Measurements from ENCODE around the gene CNTN4. TPM values are rescaled to one million over a fixed set of nuclear protein-coding genes. Genes with fewer than 3 reads are reported as not detected.

CNTN4 gene
- total RNA-seq, 1 experiment from 2014 or later = not detected

DNA sequence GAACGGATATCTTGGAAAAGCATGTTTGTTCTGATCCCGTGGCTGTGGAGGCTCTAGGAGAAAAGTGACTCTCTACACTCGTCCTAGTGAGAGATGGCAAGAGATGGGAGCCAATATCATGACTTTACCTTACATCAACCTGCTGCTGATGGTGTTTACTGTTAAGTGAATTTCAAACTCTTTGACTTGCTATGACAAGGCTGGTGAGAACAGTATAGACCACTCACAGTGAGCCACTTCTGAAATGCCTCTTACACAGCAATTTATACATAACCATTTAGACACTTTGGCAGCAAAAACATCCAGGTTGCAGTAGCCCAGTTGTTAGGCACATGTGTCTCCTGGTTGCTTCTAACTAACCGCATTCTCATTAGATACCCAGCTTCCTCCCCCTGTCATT, 968.2 kb downstream of the CNTN4 start:
- no peak for DNase-seq (ENCODE audit: low spot score)
- TF ChIP-seq FOXP1 (CRISPR knock-in tag; IDR thresholded peaks at IDR 0.05; ENCODE audit: borderline replicate concordance) (no peak), ZNF263 (CRISPR knock-in tag; IDR thresholded peaks at IDR 0.05; ENCODE audit: low read depth) (no peak), ESRRA (CRISPR knock-in tag; IDR thresholded peaks at IDR 0.05; ENCODE audit: borderline replicate concordance) (no peak), TEAD4 (CRISPR knock-in tag; IDR thresholded peaks at IDR 0.05) (no peak), NR2C2 (CRISPR knock-in tag; IDR thresholded peaks at IDR 0.05) (no peak)
- no peak for ATAC-seq
- Mint-ChIP-seq H3K36me3 (peaks cover 44% of the 10 kb centered on the region), H3K27me3 (ENCODE audit: low read depth) (peaks cover 2% of the 10 kb centered on the region; the same call in 1 of the 2 replicates), H3K27ac (no peak overlapping the region), H3K4me1 (peaks cover 3% of the 10 kb centered on the region; the same call in 1 of the 2 replicates), H3K4me3 (no peak overlapping the region), H3K9me3 (peaks cover 58% of the 10 kb centered on the region)
- ChIA-PET CTCF (no interaction called here), POLR2A (no interaction called here)

DNA sequence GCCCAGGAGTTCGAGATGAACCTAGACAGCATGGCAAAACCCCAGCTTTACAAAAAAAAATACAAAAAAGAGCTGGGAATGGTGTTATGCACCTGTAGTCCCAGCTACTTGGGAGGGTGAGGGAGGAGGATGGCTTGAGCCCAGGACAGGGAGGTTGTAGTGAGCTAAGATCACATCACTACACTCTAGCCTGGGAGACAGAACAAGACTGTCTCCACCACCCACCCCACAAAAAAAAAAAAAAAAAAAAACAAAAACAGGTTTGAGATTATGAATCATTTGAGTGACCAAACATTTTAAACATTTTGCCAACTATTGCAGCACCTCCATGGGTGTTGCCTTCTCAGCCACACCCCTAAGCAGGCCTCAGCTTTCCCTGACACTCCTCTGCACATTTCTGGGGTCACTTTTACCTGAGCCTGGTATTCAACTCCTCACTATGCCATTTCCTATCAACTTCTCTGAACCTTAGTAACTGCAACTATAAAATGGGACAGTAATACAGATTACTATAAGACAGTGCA, 969.8 kb downstream of the CNTN4 start:
- H3K27me3 Mint-ChIP-seq (ENCODE audit: low read depth) = peaks cover 2% of the 10 kb centered on the region
- TF ChIP-seq FOXJ3 (CRISPR knock-in tag; IDR thresholded peaks at IDR 0.05; ENCODE audit: borderline replicate concordance) (no peak), SMAD3 (CRISPR knock-in tag; IDR thresholded peaks at IDR 0.05; ENCODE audit: borderline replicate concordance) (no peak)
- TF ChIP-seq, protein P1, sequence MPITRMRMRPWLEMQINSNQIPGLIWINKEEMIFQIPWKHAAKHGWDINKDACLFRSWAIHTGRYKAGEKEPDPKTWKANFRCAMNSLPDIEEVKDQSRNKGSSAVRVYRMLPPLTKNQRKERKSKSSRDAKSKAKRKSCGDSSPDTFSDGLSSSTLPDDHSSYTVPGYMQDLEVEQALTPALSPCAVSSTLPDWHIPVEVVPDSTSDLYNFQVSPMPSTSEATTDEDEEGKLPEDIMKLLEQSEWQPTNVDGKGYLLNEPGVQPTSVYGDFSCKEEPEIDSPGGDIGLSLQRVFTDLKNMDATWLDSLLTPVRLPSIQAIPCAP (CRISPR knock-in tag; IDR thresholded peaks at IDR 0.05) = no peak
- TF ChIP-seq, protein P2, sequence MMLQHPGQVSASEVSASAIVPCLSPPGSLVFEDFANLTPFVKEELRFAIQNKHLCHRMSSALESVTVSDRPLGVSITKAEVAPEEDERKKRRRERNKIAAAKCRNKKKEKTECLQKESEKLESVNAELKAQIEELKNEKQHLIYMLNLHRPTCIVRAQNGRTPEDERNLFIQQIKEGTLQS (CRISPR knock-in tag; conservative IDR thresholded peaks at IDR 0.05) = no peak
- TF ChIP-seq, protein P3, sequence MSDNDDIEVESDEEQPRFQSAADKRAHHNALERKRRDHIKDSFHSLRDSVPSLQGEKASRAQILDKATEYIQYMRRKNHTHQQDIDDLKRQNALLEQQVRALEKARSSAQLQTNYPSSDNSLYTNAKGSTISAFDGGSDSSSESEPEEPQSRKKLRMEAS (CRISPR knock-in tag; IDR thresholded peaks at IDR 0.05) = no peak
- H3K36me3 Mint-ChIP-seq = peaks cover 35% of the 10 kb centered on the region
- ChIA-PET POLR2A (no interaction called here), CTCF (no interaction called here)
- no peak for ATAC-seq
- no peak for DNase-seq (ENCODE audit: low spot score)
- H3K9me3 Mint-ChIP-seq = peaks cover 57% of the 10 kb centered on the region
- no peak overlapping the region for H3K4me3 Mint-ChIP-seq
- no peaks in the 10 kb centered on the region for H3K4me1 Mint-ChIP-seq
- H3K27ac Mint-ChIP-seq = no peak overlapping the region

DNA sequence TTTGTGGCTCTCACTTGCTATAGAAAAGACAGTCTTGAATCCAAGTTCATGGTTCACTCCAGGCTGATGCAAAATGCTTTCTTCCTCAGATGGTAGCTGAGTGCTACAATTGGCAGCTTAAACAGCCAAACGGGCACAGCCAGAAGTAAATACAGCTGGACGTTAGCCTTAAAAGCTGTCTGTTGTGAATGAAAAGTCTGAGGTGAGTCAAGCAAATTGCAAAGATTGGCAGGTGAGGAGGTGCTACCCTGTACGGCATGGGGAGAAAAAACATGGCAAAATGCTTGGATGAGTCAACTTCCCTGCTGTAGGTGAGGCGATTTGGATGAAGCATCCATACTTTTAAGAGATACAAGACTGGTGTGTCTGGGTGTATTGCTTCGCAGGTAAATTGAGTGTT, 971.1 kb downstream of the CNTN4 start:
- POLR2A ChIA-PET = no interaction called here

More for the DNA sequence above, 971.1 kb downstream of the CNTN4 start:
- Mint-ChIP-seq H3K9me3 (peaks cover 60% of the 10 kb centered on the region), H3K4me3 (no peak overlapping the region), H3K27ac (no peak overlapping the region), H3K27me3 (ENCODE audit: low read depth) (peaks cover 2% of the 10 kb centered on the region), H3K4me1 (no peaks in the 10 kb centered on the region), H3K36me3 (peaks cover 38% of the 10 kb centered on the region)
- DNase-seq (ENCODE audit: low spot score) (no peak), ATAC-seq (no peak)
- TF ChIP-seq, protein P4, sequence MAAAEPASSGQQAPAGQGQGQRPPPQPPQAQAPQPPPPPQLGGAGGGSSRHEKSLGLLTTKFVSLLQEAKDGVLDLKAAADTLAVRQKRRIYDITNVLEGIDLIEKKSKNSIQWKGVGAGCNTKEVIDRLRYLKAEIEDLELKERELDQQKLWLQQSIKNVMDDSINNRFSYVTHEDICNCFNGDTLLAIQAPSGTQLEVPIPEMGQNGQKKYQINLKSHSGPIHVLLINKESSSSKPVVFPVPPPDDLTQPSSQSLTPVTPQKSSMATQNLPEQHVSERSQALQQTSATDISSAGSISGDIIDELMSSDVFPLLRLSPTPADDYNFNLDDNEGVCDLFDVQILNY (CRISPR knock-in tag; IDR thresholded peaks at IDR 0.05) = no peak
- TF ChIP-seq NFYB (CRISPR knock-in tag; conservative IDR thresholded peaks at IDR 0.05; ENCODE audit: low read depth) (no peak), ETV6 (CRISPR knock-in tag; IDR thresholded peaks at IDR 0.05) (no peak), TEAD4 (CRISPR knock-in tag; IDR thresholded peaks at IDR 0.05) (no peak), NFE2L1 (CRISPR knock-in tag; IDR thresholded peaks at IDR 0.05) (no peak), ZNF121 (CRISPR knock-in tag; IDR thresholded peaks at IDR 0.05) (no peak), GRHL2 (CRISPR knock-in tag; IDR thresholded peaks at IDR 0.05; ENCODE audit: insufficient replicate concordance, severe bottlenecking) (no peak), SOX15 (CRISPR knock-in tag; IDR thresholded peaks at IDR 0.05) (no peak), KAT7 (CRISPR knock-in tag; IDR thresholded peaks at IDR 0.05; ENCODE audit: borderline replicate concordance) (no peak), FOXJ3 (CRISPR knock-in tag; IDR thresholded peaks at IDR 0.05; ENCODE audit: borderline replicate concordance) (no peak), JAZF1 (CRISPR knock-in tag; IDR thresholded peaks at IDR 0.05) (no peak), FOXP1 (CRISPR knock-in tag; IDR thresholded peaks at IDR 0.05; ENCODE audit: borderline replicate concordance) (no peak), CREM (CRISPR knock-in tag; IDR thresholded peaks at IDR 0.05) (no peak), ZNF232 (CRISPR knock-in tag; IDR thresholded peaks at IDR 0.05) (no peak), NR2C2 (CRISPR knock-in tag; IDR thresholded peaks at IDR 0.05) (no peak)
- TF ChIP-seq, protein P5, sequence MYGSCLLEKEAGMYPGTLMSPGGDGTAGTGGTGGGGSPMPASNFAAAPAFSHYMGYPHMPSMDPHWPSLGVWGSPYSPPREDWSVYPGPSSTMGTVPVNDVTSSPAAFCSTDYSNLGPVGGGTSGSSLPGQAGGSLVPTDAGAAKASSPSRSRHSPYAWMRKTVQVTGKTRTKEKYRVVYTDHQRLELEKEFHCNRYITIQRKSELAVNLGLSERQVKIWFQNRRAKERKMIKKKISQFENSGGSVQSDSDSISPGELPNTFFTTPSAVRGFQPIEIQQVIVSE (CRISPR knock-in tag; IDR thresholded peaks at IDR 0.05; ENCODE audit: borderline replicate concordance) = no peak
- TF ChIP-seq, protein P3 (CRISPR knock-in tag; IDR thresholded peaks at IDR 0.05) = no peak
- TF ChIP-seq, protein P6, sequence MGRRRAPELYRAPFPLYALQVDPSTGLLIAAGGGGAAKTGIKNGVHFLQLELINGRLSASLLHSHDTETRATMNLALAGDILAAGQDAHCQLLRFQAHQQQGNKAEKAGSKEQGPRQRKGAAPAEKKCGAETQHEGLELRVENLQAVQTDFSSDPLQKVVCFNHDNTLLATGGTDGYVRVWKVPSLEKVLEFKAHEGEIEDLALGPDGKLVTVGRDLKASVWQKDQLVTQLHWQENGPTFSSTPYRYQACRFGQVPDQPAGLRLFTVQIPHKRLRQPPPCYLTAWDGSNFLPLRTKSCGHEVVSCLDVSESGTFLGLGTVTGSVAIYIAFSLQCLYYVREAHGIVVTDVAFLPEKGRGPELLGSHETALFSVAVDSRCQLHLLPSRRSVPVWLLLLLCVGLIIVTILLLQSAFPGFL (CRISPR knock-in tag; IDR thresholded peaks at IDR 0.05; ENCODE audit: borderline replicate concordance) = no peak
- TF ChIP-seq, protein P7, sequence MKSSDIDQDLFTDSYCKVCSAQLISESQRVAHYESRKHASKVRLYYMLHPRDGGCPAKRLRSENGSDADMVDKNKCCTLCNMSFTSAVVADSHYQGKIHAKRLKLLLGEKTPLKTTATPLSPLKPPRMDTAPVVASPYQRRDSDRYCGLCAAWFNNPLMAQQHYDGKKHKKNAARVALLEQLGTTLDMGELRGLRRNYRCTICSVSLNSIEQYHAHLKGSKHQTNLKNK (CRISPR knock-in tag; IDR thresholded peaks at IDR 0.05) = no peak
- CTCF ChIA-PET = no interaction called here
